Skeletal muscle satellite cell (primary cell): ENCODE data around the gene ATXN7L1.

Experiments
- H3K27me3 ChIP-seq: 2 replicates; pipeline ENCODE4 v1.7.0; 2013; ENCODE audit warnings: low read length; ENCODE audit not compliant: control insufficient read depth, insufficient read depth
- H3K36me3 ChIP-seq: 2 replicates; pipeline ENCODE4 v1.7.0; 2013; ENCODE audit warnings: mild to moderate bottlenecking, control low read depth, low read length; ENCODE audit not compliant: insufficient read depth
- H3K4me1 ChIP-seq: 2 replicates; pipeline ENCODE4 v1.7.0; 2013; ENCODE audit warnings: low read length; ENCODE audit not compliant: control insufficient read depth, insufficient read depth
- H3K4me2 ChIP-seq: 2 replicates; pipeline ENCODE4 v1.7.0; 2013; ENCODE audit warnings: mild to moderate bottlenecking, low read length
- H3K4me3 ChIP-seq: 2 replicates; pipeline ENCODE4 v1.7.0; 2013; ENCODE audit warnings: low read length
- H3K9ac ChIP-seq: 2 replicates; pipeline ENCODE4 v1.7.0; 2013; ENCODE audit warnings: mild to moderate bottlenecking, low read depth, low read length, moderate library complexity
- H3K9me3 ChIP-seq: replicated peaks from 2 replicates; pipeline ENCODE4 v1.7.0; 2013; ENCODE audit warnings: mild to moderate bottlenecking, control low read depth, low read length

ATXN7L1 gene

GRCh38 chr7:105650382-105650970 lies 225.9 kb downstream of the ATXN7L1 start:
- Histone ChIP-seq H3K9ac (no peak overlapping the region), H3K4me1 (peaks cover 14% of the 10 kb centered on the region), H3K4me2 (no peak overlapping the region), H3K4me3 (no peak overlapping the region), H3K9me3 (no peaks in the 10 kb centered on the region), H3K27me3 (no peaks in the 10 kb centered on the region), H3K36me3 (no peaks in the 10 kb centered on the region)

DNA sequence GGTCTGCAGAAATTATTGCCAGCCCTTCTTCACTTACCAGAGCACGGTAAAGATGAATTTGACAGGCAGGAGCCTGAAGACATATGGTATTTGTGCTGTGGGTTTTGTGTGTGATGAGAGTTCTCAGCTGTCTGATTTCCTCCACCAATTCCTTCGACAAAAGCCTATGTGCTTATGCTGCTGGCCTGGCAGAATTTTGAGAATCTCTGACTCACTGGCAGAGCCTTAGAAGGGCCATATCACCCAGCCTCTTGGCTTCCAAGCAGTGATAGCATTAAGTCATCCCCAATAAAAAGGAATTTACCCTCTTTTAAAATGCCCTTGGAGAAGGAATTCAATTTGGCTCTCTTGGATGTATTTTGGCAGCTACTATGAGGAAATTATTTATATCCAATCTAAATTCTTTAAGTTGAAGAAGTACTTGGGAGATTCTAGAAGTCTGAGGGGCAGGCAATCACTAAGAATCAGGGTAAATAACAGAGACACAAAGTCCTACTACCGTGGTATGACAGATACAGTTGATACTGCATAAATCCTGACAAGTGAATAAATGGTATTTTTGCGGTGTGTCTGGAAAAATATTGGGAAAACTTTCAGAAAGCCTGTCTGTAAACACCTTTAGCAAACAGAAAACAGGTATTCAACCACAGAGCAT lies 226.5 kb downstream of the ATXN7L1 start:
- H3K9me3 ChIP-seq: no peaks in the 10 kb centered on the region
- H3K4me1 ChIP-seq: peaks cover 14% of the 10 kb centered on the region
- no peaks in the 10 kb centered on the region for H3K27me3 ChIP-seq
- no peak overlapping the region for H3K9ac ChIP-seq
- no peaks in the 10 kb centered on the region for H3K36me3 ChIP-seq
- no peak overlapping the region for H3K4me2 ChIP-seq
- no peak overlapping the region for H3K4me3 ChIP-seq

DNA sequence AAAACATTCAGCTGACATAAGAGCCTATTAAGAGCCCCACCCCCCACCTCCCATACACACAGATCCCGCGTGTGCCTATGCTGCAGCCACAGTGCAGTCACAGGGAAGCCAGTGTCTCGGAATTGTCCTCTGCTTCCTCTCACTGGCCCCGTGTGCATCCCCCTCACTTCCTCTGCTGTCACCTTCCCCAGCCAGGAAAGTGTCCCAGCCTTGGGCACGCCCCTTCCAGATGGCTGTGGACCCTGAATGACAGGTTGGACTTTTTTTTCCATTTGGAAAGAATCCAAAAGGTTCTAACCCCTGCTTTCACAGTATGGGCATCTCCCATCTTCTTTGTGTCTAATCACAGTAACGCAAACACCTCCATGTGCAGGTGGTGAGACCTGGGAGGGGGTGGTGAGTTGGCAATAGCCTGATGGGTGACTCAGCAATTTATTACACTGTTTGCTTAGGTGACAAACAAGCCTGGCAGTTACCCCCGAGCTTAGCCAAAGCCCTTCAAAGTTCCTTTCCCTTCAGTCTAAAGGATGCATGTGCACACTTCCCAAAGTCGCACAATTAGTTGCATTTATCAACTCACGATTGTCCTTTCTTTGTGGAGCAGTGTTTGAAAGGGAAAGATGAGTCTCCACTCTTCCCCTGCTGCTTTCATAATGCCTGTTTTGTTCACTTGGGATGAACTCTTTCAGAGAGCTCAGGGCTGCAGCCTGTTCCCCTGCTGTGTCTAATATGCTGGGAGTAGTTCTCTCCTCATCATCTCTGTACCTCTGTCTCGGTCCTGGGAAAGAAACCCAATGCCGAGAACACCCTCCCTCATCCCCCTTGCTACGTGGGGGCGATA lies 227.6 kb downstream of the ATXN7L1 start:
- no peak overlapping the region for H3K4me3 ChIP-seq
- H3K4me1 ChIP-seq: peaks cover 14% of the 10 kb centered on the region
- no peaks in the 10 kb centered on the region for H3K9me3 ChIP-seq
- H3K9ac ChIP-seq: no peak overlapping the region
- H3K4me2 ChIP-seq: no peak overlapping the region
- H3K27me3 ChIP-seq: no peaks in the 10 kb centered on the region
- no peaks in the 10 kb centered on the region for H3K36me3 ChIP-seq

- Histone ChIP-seq H3K9ac (no peak overlapping the region), H3K4me3 (no peak overlapping the region), H3K4me1 (peaks cover 14% of the 10 kb centered on the region), H3K4me2 (no peak overlapping the region), H3K27me3 (no peaks in the 10 kb centered on the region), H3K9me3 (no peaks in the 10 kb centered on the region), H3K36me3 (no peaks in the 10 kb centered on the region)
Measured at GRCh38 chr7:105647591-105647990, 228.8 kb downstream of the ATXN7L1 start.

DNA sequence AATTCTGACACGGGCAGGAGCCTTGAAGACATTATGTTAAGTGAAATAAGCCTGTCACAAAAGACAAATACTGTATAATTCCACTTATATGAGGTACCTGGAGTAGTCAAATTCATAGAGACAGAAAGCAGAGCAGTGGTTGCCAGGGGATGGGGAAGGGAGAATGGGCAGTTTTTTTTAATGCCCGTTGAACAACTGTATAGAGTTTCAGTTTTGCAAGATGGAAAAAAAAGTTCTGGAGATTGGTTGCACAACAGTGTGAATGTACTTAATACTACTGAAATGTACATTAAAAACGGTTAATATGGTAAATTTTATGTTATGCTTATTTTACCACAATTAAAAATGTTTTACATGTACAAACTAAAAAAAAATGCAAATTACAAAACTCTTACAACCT lies 231.5 kb downstream of the ATXN7L1 start:
- Histone ChIP-seq H3K4me2 (no peak overlapping the region), H3K9me3 (no peaks in the 10 kb centered on the region), H3K27me3 (no peaks in the 10 kb centered on the region), H3K36me3 (no peaks in the 10 kb centered on the region), H3K9ac (no peak overlapping the region), H3K4me3 (no peak overlapping the region), H3K4me1 (peaks cover 11% of the 10 kb centered on the region)

GRCh38 chr7:105643851-105644250 lies 232.5 kb downstream of the ATXN7L1 start:
- Histone ChIP-seq H3K4me1 (peaks cover 2% of the 10 kb centered on the region), H3K36me3 (no peaks in the 10 kb centered on the region), H3K9ac (no peak overlapping the region), H3K27me3 (no peaks in the 10 kb centered on the region), H3K4me3 (no peak overlapping the region), H3K9me3 (no peaks in the 10 kb centered on the region), H3K4me2 (no peak overlapping the region)

DNA sequence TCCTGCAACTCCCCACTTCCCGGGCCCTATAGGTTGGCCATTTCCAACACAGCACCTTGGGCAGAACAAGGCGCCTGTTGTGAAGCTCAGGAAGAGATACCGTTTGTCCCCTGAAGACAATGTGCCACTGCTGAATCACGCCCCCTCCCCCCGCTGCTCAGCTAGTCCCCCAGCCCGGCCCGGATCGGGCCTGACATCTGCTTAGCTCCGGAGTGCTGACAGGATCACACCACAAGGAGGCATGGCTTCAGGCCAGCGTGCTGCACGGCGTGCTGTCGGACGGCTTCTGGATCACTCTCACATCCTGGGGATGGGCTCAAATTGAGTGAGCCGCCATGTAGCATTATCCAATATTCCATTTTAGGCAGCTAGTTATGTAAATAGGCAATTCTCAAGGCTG lies 233.0 kb downstream of the ATXN7L1 start:
- no peak overlapping the region for H3K9ac ChIP-seq
- H3K9me3 ChIP-seq: no peaks in the 10 kb centered on the region
- no peak overlapping the region for H3K4me2 ChIP-seq
- H3K4me3 ChIP-seq: no peak overlapping the region
- no peaks in the 10 kb centered on the region for H3K27me3 ChIP-seq
- H3K36me3 ChIP-seq: no peaks in the 10 kb centered on the region
- no peaks in the 10 kb centered on the region for H3K4me1 ChIP-seq

DNA sequence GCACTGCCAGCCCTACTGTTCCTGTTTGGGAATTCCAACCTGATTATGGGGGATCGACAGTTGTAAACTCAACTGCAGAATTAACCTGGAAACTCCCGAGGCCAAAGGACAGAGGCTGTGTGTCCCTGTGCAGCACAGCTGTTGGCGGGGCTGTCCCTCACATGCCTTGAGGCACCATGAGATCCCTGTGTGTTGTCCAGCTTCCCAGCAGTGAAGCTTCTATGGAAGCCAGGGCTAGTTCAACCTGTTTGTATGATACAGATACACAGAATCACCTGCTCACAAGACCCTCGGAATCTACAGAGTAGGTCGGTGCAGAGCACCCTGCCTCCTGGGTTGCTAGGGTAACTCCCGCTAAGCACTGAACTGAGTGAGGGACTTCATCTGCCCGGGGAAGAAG lies 234.1 kb downstream of the ATXN7L1 start:
- H3K36me3 ChIP-seq: no peaks in the 10 kb centered on the region
- H3K9ac ChIP-seq: no peak overlapping the region
- H3K4me1 ChIP-seq: no peaks in the 10 kb centered on the region
- no peak overlapping the region for H3K4me3 ChIP-seq
- H3K27me3 ChIP-seq: no peaks in the 10 kb centered on the region
- H3K9me3 ChIP-seq: no peaks in the 10 kb centered on the region
- no peak overlapping the region for H3K4me2 ChIP-seq

- H3K9me3 ChIP-seq: no peaks in the 10 kb centered on the region
- no peaks in the 10 kb centered on the region for H3K27me3 ChIP-seq
- no peaks in the 10 kb centered on the region for H3K4me1 ChIP-seq
- H3K4me3 ChIP-seq: no peak overlapping the region
- H3K9ac ChIP-seq: no peak overlapping the region
- peaks cover 3% of the 10 kb centered on the region for H3K36me3 ChIP-seq
- H3K4me2 ChIP-seq: no peak overlapping the region
Measured at GRCh38 chr7:105640956-105641810, 235.2 kb downstream of the ATXN7L1 start.

DNA sequence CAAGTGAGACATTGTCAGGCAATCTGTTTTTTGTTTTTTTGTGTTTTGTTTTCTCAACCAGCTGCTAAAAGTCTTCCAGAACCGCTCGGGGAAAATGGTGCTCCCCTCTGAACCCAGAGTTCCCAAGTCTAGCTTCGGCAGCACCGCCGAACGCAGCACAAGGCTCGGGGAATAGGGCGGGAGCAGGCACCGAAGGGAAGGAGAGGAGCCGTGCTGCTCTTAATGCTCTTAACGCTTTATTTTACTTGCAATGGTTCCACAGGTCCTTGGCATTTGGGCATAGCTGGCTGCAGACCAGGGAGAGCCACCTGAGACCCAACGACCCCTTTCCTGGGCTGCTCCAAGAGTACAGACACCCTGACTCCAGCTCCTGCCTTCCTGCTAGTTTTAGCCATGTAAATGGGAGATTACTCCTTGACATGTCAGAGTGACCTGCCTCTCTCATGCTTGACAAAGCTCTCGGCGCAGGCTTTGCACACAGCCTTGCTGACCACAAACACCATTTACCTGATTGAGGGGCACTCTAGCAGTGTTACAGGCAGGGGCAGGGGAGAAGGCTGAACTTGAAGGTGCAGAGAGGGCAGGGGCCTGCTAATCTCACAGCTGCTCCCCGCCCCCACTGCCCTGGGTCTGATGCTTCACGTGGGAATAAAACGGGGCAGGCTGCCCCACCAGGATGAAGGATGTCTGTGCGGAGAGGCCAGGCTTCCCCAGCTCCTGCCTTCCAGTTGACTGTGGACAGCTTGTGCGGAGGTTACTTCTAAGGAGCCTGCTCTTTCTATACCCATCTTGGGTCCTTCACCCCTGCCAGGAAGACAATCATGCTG lies 236.5 kb downstream of the ATXN7L1 start:
- no peaks in the 10 kb centered on the region for H3K4me1 ChIP-seq
- peaks cover 3% of the 10 kb centered on the region for H3K36me3 ChIP-seq
- H3K4me2 ChIP-seq: no peak overlapping the region
- H3K4me3 ChIP-seq: no peak overlapping the region
- H3K9me3 ChIP-seq: no peaks in the 10 kb centered on the region
- no peak overlapping the region for H3K9ac ChIP-seq
- H3K27me3 ChIP-seq: no peaks in the 10 kb centered on the region
